ENCODE data around the gene GSKIP.
A peak's percentile ranks its signal among the peaks of the same experiment; 100 is the strongest.
"Not testable (repeated sequence)": the region's sequence is repeated elsewhere in the genome, so short reads cannot be mapped to it uniquely, and the experiment has no call there.

GSKIP gene

GRCh38 chr14:96362965-96363750, at the start of gene GSKIP, which contains the start of gene ATG2B:
GSKIP (plus strand) TSS chr14:96363526; CDS start chr14:96382248, 18,722 bp downstream.
ATG2B (minus strand) TSS chr14:96363341; CDS start chr14:96362976, 365 bp downstream.
- DNase-seq = peak; percentile 96

GRCh38 chr14:96316087-96316486, 47.2 kb upstream of the GSKIP start:
- DNase-seq = no peak

- DNase-seq = no peak
These were observed 44.5 kb upstream of the GSKIP start for GRCh38 chr14:96318836-96319235.

- no peak for DNase-seq
These were observed 42.7 kb upstream of the GSKIP start for GRCh38 chr14:96320605-96321004.

GRCh38 chr14:96324219-96324618, 39.1 kb upstream of the GSKIP start:
- DNase-seq = no peak

- DNase-seq = no peak
These were observed 24.8 kb upstream of the GSKIP start for GRCh38 chr14:96338551-96338950.

- DNase-seq = no peak
These were observed 22.0 kb upstream of the GSKIP start for GRCh38 chr14:96341323-96341722.

- DNase-seq = no peak
These were observed 17.7 kb upstream of the GSKIP start for GRCh38 chr14:96345669-96346068.

- DNase-seq = not testable (repeated sequence)
These were observed 15.4 kb upstream of the GSKIP start for GRCh38 chr14:96347957-96348356.

- DNase-seq = no peak
These were observed 13.8 kb upstream of the GSKIP start for GRCh38 chr14:96349286-96350075.

- no peak for DNase-seq
These were observed 11.3 kb upstream of the GSKIP start for GRCh38 chr14:96351986-96352385.

GRCh38 chr14:96352708-96353107, 10.6 kb upstream of the GSKIP start:
- DNase-seq = no peak

- no peak for DNase-seq
These were observed 9.1 kb upstream of the GSKIP start for GRCh38 chr14:96354246-96354645.

GRCh38 chr14:96357216-96357615, 6.1 kb upstream of the GSKIP start:
- no peak for DNase-seq

- DNase-seq = no peak
These were observed 3.4 kb upstream of the GSKIP start for GRCh38 chr14:96359959-96360358.

- peak; percentile 65 for DNase-seq
These were observed 1.0 kb upstream of the GSKIP start for GRCh38 chr14:96362071-96362964.

GRCh38 chr14:96363751-96364336, 518 bp downstream of the GSKIP start:
- peak; percentile 43 for DNase-seq

GRCh38 chr14:96364962-96365361, 1.6 kb downstream of the GSKIP start:
- no peak for DNase-seq

GRCh38 chr14:96368534-96368933, 5.2 kb downstream of the GSKIP start:
- DNase-seq = no peak

GRCh38 chr14:96370528-96370927, 7.2 kb downstream of the GSKIP start:
- DNase-seq = no peak

GRCh38 chr14:96373538-96373937, 10.2 kb downstream of the GSKIP start:
- DNase-seq = no peak

GRCh38 chr14:96376093-96376492, 12.8 kb downstream of the GSKIP start:
- DNase-seq = no peak

- no peak for DNase-seq
These were observed 17.4 kb downstream of the GSKIP start for GRCh38 chr14:96380735-96381134.
